ENCODE data around the gene CUL1.

DNA sequence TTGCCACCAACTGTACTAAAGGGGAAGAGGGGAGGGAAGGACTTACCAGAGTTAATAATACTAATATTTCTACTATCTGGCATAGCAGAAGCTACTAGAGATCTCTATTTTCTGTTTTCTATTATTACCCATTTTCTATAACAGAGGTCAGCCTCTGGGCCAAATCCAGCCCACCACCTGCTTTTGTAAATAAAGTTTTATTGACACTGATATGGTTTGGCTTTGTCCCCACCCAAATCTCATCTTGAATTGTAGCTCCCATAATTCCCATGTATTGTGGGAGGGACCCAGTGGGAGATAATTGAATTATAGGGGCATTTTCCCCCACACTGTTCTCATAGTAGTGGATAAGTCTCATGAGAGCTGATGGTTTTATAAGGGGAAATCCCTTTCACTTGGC is 45.9 kb upstream of the CUL1 start:
- TF ChIP-seq, protein P1, sequence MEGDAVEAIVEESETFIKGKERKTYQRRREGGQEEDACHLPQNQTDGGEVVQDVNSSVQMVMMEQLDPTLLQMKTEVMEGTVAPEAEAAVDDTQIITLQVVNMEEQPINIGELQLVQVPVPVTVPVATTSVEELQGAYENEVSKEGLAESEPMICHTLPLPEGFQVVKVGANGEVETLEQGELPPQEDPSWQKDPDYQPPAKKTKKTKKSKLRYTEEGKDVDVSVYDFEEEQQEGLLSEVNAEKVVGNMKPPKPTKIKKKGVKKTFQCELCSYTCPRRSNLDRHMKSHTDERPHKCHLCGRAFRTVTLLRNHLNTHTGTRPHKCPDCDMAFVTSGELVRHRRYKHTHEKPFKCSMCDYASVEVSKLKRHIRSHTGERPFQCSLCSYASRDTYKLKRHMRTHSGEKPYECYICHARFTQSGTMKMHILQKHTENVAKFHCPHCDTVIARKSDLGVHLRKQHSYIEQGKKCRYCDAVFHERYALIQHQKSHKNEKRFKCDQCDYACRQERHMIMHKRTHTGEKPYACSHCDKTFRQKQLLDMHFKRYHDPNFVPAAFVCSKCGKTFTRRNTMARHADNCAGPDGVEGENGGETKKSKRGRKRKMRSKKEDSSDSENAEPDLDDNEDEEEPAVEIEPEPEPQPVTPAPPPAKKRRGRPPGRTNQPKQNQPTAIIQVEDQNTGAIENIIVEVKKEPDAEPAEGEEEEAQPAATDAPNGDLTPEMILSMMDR (IDR thresholded peaks at IDR 0.05) = no peak
- TF ChIP-seq POLR2A (IDR thresholded peaks at IDR 0.05) = no peak
- no peak for TF ChIP-seq EP300 (IDR thresholded peaks at IDR 0.05)

Data from upper lobe of left lung (tissue), 4 donors.